Nephron progenitor cell (in vitro differentiated cells): ENCODE data around the gene TCF23.

Source experiments
- DNase-seq: peaks from one replicate; pipeline ENCODE4 v3.0.0; 2021
- H3K27ac Mint-ChIP-seq: 2 replicates; pipeline ENCODE4 v1.8.0; 2021; ENCODE audit warnings: mild to moderate bottlenecking, moderate library complexity, mixed read lengths
- H3K27me3 Mint-ChIP-seq: 2 replicates; pipeline ENCODE4 v1.8.0; 2021; ENCODE audit warnings: mild to moderate bottlenecking, low read depth, mixed read lengths; ENCODE audit not compliant: poor library complexity
- H3K36me3 Mint-ChIP-seq: 2 replicates; pipeline ENCODE4 v1.8.0; 2021; ENCODE audit warnings: low read depth, mixed read lengths
- H3K4me1 Mint-ChIP-seq: 2 replicates; pipeline ENCODE4 v1.8.0; 2021; ENCODE audit warnings: mixed read lengths
- H3K4me3 Mint-ChIP-seq: 2 replicates; pipeline ENCODE4 v1.8.0; 2021; ENCODE audit warnings: mild to moderate bottlenecking, moderate library complexity, mixed read lengths
- H3K9me3 Mint-ChIP-seq: 2 replicates; pipeline ENCODE4 v1.8.0; 2021; ENCODE audit warnings: mild to moderate bottlenecking, moderate library complexity, mixed read lengths
- CTCF ChIP-seq: fragments of 200-600 bp; sonication (generic); IDR thresholded peaks from 2 replicates; pipeline ENCODE4 v1.5.0; 2021; ENCODE audit warnings: antibody characterized with exemption

TCF23 gene

GRCh38 chr2:27121906-27122305, 26.9 kb upstream of the TCF23 start:
- Mint-ChIP-seq H3K4me3 (no peak overlapping the region), H3K9me3 (peaks cover 12% of the 10 kb centered on the region), H3K36me3 (no peaks in the 10 kb centered on the region), H3K4me1 (peaks cover 22% of the 10 kb centered on the region), H3K27me3 (peaks cover 75% of the 10 kb centered on the region), H3K27ac (no peak overlapping the region)
- no peak for DNase-seq
- no peak for TF ChIP-seq CTCF

- no peak for DNase-seq
- no peaks in the 10 kb centered on the region for H3K36me3 Mint-ChIP-seq
- TF ChIP-seq CTCF = no peak
- peak overlapping the region; percentile 85 for H3K4me3 Mint-ChIP-seq
- peaks cover 22% of the 10 kb centered on the region for H3K4me1 Mint-ChIP-seq
- no peak overlapping the region for H3K27ac Mint-ChIP-seq
- peaks cover 67% of the 10 kb centered on the region for H3K27me3 Mint-ChIP-seq
- H3K9me3 Mint-ChIP-seq = peaks cover 12% of the 10 kb centered on the region
These were observed 26.0 kb upstream of the TCF23 start for GRCh38 chr2:27122791-27123190.

GRCh38 chr2:27123302-27124150, 25.3 kb upstream of the TCF23 start, which contains the start of gene ABHD1:
Gene ABHD1, plus strand, starts transcription at chr2:27123815. Its CDS starts 134 bp downstream, at chr2:27123949.
- peak within 1 kb of the TSS; percentile 85 for H3K4me3 Mint-ChIP-seq
- no peak within 1 kb of the TSS for H3K27ac Mint-ChIP-seq
- H3K36me3 Mint-ChIP-seq = no peaks in the 10 kb centered on the region
- no peak for TF ChIP-seq CTCF
- peaks cover 22% of the 10 kb centered on the region for H3K4me1 Mint-ChIP-seq
- peaks cover 12% of the 10 kb centered on the region for H3K9me3 Mint-ChIP-seq
- peak; percentile 79 for DNase-seq
- H3K27me3 Mint-ChIP-seq = peaks cover 60% of the 10 kb centered on the region

- Mint-ChIP-seq H3K27me3 (peaks cover 45% of the 10 kb centered on the region), H3K4me3 (no peak overlapping the region), H3K36me3 (no peaks in the 10 kb centered on the region), H3K4me1 (peaks cover 22% of the 10 kb centered on the region), H3K9me3 (peaks cover 5% of the 10 kb centered on the region), H3K27ac (no peak overlapping the region)
- no peak for DNase-seq
- TF ChIP-seq CTCF = no peak
These were observed 23.7 kb upstream of the TCF23 start for GRCh38 chr2:27125104-27125503.

- no peak for TF ChIP-seq CTCF
- Mint-ChIP-seq H3K9me3 (no peaks in the 10 kb centered on the region), H3K4me1 (peaks cover 22% of the 10 kb centered on the region), H3K36me3 (peaks cover 7% of the 10 kb centered on the region), H3K27me3 (peaks cover 33% of the 10 kb centered on the region), H3K27ac (no peak overlapping the region), H3K4me3 (no peak overlapping the region)
- DNase-seq = no peak
These were observed 22.5 kb upstream of the TCF23 start for GRCh38 chr2:27126252-27126710.
